NCI-H1930 (cell line): ENCODE measurements around the gene PPP1R3E.
"Not testable (repeated sequence)": the region's sequence is repeated elsewhere in the genome, so short reads cannot be mapped to it uniquely, and the experiment has no call there.

Experiments
- DNase-seq, 2 experiments: peaks; one replicate each; lab custom pipeline; 2025; lab: John Stamatoyannopoulos, UW

The PPP1R3E gene

DNA sequence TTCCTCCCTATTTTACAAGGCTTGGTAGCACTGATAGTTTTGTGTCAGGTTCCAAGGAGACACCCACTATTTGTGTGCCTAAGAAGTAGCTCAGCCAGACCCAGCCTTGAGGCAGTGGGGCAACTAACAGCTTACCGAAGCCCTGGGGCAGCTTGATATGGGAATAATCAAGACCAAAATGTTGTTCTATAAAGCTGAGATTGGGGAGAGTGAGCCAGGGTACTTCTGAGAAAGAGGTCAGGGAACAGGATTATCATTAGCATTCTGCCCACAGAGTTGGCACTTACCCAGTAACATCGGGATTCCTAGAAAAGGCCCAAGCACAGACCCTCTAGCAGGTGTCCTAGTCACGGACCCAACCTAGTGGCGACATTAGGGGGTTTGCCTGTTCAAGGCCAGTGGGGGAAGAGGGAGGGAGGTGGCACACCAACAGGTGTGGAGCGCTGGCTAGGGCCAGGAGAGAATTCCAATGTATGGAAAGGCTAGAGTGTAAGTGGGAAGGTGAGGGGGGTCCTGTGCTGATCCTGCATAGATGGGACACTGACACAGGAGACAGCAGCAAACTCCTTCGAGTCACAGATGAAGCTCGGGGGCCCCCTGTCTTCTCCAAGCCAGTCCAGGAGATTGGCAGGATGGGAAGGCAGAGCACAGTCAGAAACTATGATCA is 4.9 kb downstream of the PPP1R3E start:
- no peak for DNase-seq

DNA sequence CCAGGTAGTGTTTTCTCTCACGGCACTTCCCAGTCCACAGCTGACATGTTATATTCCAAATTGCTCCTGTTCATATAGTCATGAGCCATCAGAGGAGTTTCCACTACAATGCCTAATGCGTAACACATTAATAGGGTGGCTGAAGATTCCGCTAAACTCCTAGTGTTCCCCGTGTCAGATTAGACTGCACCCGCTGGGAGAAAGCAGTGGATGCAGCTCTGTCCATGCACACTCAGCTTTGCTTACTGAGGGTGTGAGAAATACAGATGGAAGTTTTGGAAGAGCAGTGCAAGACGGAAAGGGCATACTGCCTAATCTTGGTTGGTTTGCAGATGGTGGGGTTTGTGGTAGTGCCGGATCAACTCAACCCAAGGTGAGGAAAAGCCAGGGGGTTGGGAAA is 5.6 kb downstream of the PPP1R3E start:
- no peak for DNase-seq

DNA sequence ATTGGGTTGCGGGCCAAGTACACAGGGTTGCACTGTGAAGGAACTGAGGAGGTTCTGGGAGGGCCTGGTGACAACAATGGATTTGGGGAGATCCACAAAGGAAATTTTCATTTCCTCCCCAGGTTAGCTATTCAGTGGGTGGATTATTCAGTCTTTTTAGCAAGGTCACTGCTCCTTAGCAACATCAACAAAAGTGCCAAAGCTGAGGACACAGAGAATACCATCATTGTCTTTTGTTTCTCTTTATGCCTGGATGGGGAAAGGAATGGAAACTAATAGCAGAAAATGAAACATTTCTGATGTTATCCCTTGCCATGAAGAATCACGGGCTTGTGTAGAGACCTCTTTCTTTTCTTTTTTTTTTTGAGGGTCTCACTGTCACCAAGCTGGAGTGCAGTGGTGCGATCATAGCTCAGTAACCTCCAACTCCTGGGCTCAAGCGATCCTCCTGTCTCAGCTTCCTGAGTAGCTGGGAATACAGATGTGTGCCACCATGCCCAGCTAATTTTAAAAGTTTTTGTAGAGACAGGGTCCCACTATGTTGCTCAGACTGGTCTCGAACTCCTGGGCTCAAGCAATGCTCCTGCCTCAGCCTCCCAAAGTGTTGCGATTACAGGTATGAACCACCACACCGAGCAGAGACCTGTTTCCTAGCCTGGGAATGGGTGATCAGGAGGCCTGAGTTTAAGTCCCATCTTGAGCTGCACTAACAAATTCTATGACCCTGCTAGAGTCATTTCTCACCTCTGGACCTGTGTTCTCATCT is 6.5 kb downstream of the PPP1R3E start:
- no peak for DNase-seq

DNA sequence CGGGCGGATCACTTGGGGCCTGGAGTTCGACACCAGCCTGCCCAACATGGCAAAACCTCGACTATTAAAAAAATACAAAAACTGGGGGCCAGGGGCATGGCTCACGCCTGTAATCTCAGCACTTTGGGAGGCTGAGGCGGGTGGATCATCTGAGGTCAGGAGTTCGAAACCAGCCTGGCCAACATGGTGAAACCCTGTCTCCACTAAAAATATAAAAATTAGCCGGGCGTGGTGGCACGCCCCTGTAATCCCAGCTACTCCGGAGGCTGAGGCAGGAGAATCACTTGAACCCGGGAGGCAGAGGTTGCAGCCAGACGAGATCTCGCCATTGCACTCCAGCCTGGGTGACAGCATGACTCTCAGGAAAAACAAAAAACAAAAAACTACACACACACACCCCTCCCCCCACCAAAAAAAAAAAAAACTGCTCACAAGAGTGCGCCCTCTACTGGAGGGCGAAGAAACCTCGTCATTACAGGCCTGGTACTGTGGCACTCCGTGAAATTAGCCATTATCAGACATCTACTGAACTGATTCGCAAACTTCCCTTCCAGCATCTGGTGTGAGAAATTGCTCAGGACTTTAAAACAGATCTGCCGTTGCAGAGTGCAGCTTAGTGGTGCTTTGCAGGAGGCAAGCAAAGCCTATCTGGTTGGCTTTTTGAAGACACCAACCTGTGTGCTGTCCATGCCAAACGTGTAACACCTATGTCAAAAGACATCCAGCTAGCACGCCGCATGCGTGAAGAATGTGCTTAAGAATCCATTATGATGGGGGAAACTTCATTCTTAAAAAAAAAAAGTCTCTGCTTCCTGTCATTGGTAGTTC is 7.7 kb downstream of the PPP1R3E start:
- peak; percentile 13 to 32 for DNase-seq

DNA sequence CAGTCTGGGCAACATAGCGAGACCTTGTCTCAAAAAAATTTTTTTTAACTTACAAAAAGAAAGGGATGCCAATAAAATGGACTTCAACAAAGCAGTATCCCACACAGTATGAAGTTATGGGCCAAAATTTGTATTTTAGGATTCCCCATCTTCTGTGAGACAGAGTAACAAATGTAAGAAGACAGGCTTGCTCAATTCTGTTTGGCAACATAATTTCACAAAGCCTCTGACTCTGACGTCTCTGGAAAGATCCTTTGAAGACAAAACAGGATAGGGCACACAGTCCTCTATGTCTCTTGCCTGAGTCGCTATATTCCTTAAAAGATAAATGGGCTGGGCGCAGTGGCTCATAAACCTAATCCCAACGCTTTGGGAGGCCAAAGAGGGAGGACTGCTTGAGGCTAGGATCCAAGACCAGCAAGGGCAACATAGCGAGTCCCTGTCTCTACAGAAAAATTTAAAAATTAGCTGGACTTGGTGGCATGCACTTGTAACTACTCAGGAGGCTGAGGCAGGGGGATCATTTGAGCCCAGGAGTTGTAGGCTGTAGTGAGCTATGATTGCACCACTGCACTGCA is 15.7 kb downstream of the PPP1R3E start:
- no peak for DNase-seq

DNA sequence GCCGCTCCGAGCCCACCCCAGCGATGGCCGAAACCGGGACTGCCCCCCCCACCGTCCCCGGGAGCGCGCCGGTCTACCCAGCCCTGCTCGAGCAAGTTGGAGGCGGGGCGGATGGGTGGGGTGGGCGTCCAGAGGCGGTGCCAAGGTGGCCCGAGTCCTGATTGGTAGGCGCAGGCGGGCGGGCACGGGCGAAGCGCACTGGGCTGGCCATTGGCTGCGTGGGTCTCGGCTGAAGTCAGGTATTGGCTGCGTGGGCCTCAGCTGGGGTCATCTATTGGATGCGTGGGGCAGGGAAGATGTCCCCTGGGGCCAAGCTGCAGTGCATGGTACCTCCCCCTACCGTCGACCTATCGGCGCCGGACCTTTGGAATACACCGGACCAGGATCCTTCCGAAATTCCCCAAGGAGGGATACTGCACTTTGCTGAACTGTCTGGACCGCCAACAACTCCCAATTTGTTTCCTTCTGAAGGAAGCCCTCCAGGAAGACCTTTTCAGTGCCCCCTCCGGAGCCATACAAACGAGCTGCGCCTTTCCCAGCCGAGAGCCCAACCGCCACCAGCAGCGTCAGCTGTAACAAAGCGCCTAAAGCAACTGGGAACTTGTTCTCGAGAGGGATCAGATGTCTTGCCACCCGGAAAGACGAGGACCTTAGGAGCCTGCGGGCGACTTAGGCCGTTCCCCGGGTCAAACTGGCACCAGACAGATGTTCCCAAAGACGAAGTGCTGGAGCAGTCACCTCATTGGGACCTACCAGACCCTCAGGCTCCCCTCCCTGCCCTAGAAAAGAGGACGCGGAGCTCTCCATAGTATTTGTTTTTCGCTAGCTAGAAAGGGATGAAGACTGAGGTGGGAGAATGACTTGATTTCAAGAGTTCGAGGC is 16.4 kb downstream of the PPP1R3E start, which contains the start of gene HOMEZ:
HOMEZ (minus strand) TSS at position 113 of the 882 bp plus-strand sequence. CDS start 180 bp downstream, outside the sequence.
- peak; percentile 96 to 97 for DNase-seq

DNA sequence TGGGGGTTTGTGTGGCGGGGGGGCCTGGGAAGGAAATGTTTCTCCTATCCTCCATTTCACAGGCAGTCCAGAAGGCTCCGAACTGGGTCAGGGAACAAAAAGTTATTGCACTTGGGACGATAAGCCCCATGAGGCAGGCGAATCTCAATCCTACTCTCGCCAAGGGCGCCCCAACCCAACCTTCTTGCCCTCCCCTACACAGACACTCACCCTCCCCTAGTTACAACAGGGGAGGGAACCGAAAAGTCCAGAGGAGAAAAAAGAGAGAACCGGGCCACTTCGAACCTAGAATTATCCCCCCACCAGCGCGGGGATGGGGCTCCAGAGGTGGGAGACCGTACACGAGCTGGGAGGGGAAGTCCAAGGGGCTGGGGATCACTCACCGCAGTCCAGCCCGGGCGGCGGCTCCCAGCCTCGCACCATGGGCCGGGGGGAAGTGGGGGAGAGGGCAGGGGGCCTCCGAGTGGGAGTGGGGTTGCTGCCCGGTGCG is 17.1 kb downstream of the PPP1R3E start:
- no peak for DNase-seq

DNA sequence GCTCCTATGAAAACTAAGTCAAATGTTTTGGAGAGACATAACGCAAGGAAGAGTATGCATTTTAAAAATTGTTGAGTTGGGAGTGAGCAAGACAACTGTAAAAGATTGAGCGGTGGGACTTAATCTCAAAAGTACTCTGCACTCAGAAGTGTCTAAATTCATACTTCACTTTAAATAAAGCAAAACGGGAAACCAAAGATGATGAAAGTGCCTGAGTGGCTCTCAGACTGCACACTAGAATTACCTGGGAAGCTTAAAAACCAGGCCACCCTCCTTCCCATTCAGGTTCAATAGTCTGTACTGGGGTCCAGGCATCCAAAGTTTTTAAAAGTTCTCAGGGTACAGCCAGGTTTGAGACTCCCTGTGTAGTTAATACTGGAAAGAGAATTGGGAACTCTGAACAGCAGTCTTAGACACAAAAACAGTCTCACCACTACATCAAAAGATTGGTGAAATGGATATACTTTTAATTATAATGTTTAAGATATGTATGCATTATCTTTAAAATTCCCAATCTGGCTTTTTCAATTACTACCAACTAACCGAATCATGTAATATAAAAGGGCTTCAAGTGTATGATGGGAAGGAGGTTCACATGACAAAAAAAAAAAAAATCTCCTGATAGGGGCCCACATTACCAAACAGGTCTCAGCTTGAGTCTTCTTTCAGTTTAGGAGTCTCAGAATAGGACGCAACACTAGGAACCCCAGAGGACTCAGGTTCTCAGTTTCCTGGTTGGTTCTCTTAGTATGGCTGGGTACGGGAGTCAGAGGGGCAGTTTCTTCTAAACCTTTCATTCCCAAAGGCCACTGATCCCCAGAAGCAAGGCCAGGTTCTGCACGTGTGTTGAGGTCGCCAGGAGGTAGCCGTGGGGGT is 17.8 kb downstream of the PPP1R3E start:
- peak in 1 of 2 experiments; percentile 17 for DNase-seq

DNA sequence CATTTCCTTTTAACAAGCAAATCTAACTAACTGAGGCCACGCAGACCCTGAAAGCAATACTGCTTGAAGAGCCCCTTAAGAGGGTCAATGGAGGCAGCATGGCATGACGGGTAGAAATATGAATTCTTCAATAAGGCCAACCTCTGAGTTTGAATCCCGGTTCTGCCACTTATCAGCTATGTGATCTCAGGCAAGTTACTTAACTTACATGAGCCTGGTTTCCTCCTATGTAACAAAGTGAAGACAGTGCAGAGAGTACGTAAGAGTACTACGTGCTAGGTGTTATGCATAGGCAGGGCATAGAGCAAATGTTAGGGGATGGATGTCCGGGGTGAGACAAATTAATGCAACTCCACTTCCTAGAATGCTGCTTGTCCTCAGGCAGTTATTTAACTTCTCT is 21.4 kb downstream of the PPP1R3E start:
- no peak for DNase-seq

DNA sequence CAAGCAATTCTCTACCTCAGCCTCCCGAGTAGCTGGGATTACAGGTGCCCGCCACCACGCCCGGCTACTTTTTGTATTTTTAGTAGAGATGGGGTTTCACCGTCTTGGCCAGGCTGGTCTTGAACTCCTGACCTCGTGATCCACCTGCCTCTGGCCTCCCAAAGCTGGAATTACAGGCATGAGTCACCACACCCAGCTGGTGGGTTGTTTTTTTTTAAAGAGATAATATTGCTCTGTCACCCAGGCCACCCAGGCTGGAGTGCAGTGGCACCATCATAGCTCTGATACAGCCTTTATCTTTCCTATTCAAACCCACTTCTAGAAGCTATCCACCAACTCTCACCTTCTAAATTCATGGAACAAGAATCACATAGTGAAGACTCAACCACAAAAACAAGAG is 24.7 kb downstream of the PPP1R3E start:
- DNase-seq, result not testable (repeated sequence)

DNA sequence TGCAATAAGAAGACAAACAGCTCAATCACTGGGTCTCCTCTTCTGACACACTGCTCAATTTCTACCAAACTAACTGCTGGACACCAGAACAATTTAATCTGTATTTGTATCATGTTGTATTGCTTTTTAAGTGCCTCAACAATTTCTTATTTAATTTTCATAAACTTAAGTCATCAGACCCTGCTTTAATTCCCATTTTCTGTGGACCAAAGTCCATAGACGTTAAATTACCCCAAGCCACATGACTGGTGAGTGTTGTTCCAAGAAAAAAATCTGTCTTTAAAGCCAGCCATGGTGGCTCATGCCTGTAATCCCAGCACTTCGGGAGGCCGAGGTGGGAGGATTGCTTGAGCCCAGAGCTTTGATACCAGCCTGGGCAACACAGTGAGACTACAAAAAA is 25.5 kb downstream of the PPP1R3E start:
- DNase-seq, result no peak

DNA sequence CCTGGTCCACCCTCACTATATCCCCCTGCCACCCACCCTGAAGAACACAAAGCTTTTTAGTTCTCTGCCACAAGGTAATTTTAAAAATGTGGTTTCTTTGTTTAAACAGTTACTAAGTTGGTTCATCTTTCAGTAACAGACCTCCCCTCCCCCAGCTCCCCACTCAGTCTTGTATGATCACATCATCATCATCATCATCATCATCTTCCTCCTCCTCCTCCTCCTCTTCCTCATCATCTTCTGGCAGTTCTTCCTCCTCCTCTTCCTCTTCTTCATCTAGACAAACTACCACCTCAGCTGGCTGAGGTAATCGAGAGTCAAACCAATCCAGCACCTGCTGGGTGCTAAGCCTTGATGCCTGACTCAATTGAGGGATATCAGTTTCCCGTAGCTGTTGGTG is 27.2 kb downstream of the PPP1R3E start:
- DNase-seq, result no peak

DNA sequence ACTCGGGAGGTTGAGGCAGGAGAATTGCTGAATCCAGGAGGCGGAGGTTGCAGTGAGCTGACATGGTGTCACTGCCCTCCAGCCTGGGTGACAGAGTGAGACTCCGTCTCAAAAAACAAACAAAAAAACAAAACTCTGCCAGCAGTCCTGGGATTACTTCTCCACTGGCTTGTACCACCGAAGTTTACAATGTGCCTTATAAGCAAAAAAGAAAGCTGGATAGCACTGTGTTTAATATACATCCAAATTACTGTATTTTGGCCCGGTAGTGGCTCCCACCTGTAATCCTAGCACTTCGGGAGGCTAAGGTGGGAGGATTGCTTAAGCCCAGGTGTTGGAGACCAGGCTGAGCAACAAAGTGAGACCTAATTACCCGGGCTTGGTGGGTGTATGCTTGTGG is 33.5 kb downstream of the PPP1R3E start:
- no peak for DNase-seq

DNA sequence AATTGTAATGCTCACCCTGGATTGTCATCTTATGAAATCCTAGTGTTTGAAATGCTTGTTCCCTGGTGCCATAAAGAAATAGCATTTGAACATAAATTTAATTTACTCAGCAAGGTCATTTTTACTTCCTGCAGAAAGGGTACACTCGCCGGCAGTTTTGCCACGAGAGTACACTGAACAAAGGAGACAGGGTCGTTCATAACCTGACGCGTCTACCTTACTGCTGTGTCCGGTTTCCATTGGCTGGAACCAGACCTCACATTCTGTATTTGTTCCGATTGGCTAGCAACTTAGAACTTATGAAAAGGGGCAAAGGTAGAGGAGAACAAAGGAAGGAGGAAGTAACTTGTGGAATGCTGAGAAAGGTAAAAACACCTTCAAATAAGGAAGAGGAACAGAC is 41.8 kb downstream of the PPP1R3E start:
- DNase-seq, result not testable (repeated sequence)

DNA sequence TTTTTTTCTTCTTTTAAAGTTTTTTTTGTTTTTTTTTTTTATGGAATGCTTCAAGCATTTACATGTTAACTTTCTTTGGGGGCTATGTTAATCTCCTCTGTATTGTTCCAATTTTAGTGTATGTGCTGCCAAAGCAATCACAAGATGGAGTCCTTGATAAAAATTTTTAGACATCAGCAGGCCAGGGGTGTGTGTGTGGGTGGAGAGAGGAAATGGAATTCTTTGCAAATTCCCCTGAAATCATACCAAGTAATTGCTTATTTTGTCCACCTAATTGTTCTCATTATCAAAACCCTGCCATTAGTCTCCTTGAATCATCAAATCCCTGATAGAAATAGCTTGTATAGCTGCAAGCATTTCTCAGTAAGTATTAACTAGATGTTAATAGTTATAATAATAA is 43.2 kb downstream of the PPP1R3E start:
- no peak for DNase-seq

DNA sequence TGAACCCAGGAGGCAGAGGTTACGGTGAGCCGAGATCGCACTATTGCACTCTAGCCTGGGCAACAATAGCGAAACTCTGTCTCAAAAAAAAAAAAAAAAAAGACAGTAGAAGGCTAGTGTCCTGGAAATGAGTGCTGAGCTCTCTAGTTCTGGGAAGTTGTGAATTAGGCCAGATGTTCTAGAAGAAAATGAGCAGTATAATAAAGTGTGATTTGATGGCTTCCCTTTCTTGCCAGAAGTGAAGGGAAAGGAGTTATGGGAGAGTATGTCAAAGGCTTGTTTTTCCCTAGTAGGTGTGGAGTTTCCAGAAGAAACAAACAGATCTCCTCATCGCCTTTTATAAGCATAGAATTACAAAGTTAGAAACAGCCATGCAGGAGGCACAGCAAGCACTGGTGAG is 44.4 kb downstream of the PPP1R3E start:
- no peak for DNase-seq

DNA sequence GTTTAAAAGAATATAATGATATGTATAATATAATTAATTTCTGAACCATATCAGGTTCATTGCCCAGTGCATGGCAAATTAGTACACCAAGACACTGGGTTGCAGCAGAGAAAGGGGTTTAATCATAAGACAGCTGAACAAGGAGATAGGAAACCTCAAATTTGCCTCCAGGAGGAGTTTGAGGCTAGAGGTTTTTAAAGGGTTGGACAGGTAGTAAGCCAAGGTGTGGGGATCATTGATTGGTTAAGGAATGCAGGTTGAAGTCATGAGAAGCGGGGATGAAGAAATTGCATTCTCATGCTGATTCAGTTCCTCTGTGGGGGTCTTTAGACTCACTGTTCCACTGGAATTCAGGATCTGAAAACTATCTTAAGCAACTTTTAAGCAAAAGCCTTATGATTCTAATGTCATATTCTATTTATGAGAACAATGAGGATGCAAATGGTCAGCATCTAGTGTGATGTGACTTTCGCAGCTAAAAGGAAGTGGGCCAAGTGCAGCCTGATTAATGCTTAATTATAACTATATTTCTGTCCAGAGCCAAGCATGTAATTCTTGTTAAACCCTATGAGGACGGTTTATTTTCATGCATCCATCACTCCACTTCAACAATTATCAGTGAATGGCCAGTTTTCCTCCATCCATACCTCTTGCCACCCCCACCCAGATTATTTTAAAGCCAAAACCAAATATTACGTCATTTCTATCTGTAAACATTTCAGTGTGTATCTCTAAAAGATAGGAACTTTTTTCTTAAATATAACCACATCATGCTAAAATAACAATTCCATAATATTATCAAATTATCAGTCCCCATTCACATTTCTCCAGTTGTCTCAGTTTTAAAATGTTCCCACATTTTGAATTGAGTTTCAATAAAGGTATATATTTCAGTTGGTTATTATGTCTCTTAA is 50.0 kb downstream of the PPP1R3E start:
- DNase-seq, result no peak

DNA sequence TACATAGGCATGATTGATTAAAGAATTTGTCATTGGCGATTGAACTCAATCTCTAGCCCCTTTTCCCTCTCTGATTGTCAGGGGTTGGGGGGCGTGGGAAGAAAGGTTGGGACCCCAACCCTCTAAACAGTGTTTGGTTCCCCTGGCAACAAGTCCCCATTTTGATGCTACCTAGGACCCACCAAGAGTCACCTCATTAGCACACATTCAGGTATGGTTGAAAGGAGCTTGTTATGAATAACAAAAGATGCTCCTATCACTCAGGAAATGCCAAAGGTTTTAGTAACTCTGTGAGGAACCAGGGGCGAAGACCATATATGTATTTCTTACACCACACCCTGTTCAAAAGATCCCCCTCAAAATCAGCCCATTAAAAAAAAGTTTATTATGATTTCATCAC is 50.7 kb downstream of the PPP1R3E start:
- no peak for DNase-seq

DNA sequence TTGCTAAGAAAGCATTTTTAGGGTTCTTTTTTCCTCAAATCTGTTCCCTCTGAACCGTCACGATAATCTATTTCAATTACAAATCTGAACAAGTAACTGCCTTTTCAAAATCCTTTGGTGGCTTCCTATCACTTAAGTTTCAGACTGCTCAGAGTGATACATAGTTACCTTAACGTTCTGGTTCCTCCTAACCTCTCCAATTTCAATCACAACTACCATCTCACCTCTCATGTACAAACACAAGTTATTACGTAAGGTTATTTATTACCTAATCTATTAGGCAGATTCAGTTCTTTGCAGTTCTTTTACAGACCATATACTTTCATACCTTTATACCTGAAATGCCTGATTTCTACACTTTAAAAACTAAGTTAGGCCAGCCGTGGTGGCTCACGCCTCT is 52.8 kb downstream of the PPP1R3E start:
- DNase-seq, result no peak
